ENCODE results near the gene GIGYF2. TPM values are rescaled to one million over a fixed set of nuclear protein-coding genes. Genes with fewer than 3 reads are reported as not detected.

The GIGYF2 gene
- polyA plus RNA-seq, 10 donors = 35.3 to 44.9 (median 39.3) TPM

- DNase-seq = no peak
Measured at GRCh38 chr2:232861353-232861752, 164.2 kb downstream of the GIGYF2 start.

GRCh38 chr2:232863996-232864395 lies 166.9 kb downstream of the GIGYF2 start:
- no peak for DNase-seq

- DNase-seq = no peak
Measured at GRCh38 chr2:232865165-232865564, 168.0 kb downstream of the GIGYF2 start.

- no peak for DNase-seq
Measured at GRCh38 chr2:232866104-232866503, 169.0 kb downstream of the GIGYF2 start.

GRCh38 chr2:232869138-232870017 lies 172.2 kb downstream of the GIGYF2 start:
- no peak for DNase-seq

GRCh38 chr2:232870018-232870765 lies 173.1 kb downstream of the GIGYF2 start, which contains the start of gene SNORC:
SNORC (plus strand) TSS chr2:232870264; CDS start chr2:232870342, 78 bp downstream.
- no peak for DNase-seq

GRCh38 chr2:232870766-232871371 lies 173.7 kb downstream of the GIGYF2 start:
- no peak for DNase-seq

- no peak for DNase-seq
Measured at GRCh38 chr2:232871418-232871834, 174.3 kb downstream of the GIGYF2 start.

- DNase-seq = no peak
Measured at GRCh38 chr2:232871835-232872736, 175.0 kb downstream of the GIGYF2 start.

- DNase-seq = no peak
Measured at GRCh38 chr2:232872826-232873225, 175.7 kb downstream of the GIGYF2 start.

- DNase-seq = no peak
Measured at GRCh38 chr2:232873292-232873908, 176.3 kb downstream of the GIGYF2 start.

GRCh38 chr2:232873909-232874641 lies 176.9 kb downstream of the GIGYF2 start:
- no peak for DNase-seq

GRCh38 chr2:232874677-232875223 lies 177.6 kb downstream of the GIGYF2 start:
- DNase-seq = no peak

GRCh38 chr2:232875256-232876121 lies 178.4 kb downstream of the GIGYF2 start:
- no peak for DNase-seq

- peak in 2 of 3 donors; percentile 29 to 47 for DNase-seq
Measured at GRCh38 chr2:232876161-232876977, 179.2 kb downstream of the GIGYF2 start.

- DNase-seq = peak in 1 of 3 donors; percentile 28
Measured at GRCh38 chr2:232876978-232877441, 179.9 kb downstream of the GIGYF2 start.

GRCh38 chr2:232877940-232878511 lies 180.9 kb downstream of the GIGYF2 start:
- no peak for DNase-seq
